H1 (cell line): ENCODE results near the gene ASH1L. TPM values are rescaled to one million over a fixed set of nuclear protein-coding genes. Genes with fewer than 3 reads are reported as not detected.
"Not testable (repeated sequence)": the region's sequence is repeated elsewhere in the genome, so short reads cannot be mapped to it uniquely, and the experiment has no call there.

ENCODE experiments used
- CTCF ChIA-PET: fragments of 300-600 bp; sonication (Branson Sonifier 250); formaldehyde crosslinking; loops from one replicate; lab custom pipeline; 2021; ENCODE audit not compliant: partially characterized antibody; lab: Charles Lee
- POLR2A ChIA-PET: fragments of 300-600 bp; sonication (Branson Sonifier 250); formaldehyde crosslinking; loops from one replicate; lab custom pipeline; 2021; ENCODE audit warnings: inconsistent platforms; ENCODE audit not compliant: partially characterized antibody; lab: Charles Lee
- DNase-seq, 2 experiments: peaks; one replicate each; pipeline versions ENCODE4 v3.0.0 to v3.0.0-alpha.2; 2010 to 2022; ENCODE audit warnings: low spot score in 2 of 2, low read depth in 1 of 2, mixed read lengths in 1 of 2
- FAIRE-seq: peaks from 2 replicates; lab custom pipeline; 2011; peaks lifted over from hg19 to GRCh38; lab: Jason Lieb, UNC
- H2AFZ ChIP-seq: 2 replicates; pipeline ENCODE4 v1.8.1; 2012; ENCODE audit warnings: low read length, inconsistent platforms
- H2AK5ac ChIP-seq: 2 replicates; pipeline ENCODE4 v1.6.1; 2013; ENCODE audit warnings: low read depth, low read length
- H2BK120ac ChIP-seq: replicated peaks from 2 replicates; pipeline ENCODE3; 2013; ENCODE audit warnings: low read depth, low read length, inconsistent platforms
- H2BK12ac ChIP-seq: 2 replicates; pipeline ENCODE4 v1.6.1; 2013; ENCODE audit warnings: low read depth, low read length
- H2BK15ac ChIP-seq: 2 replicates; pipeline ENCODE4 v1.6.1; 2013; ENCODE audit warnings: low read length
- H2BK20ac ChIP-seq: 2 replicates; pipeline ENCODE4 v1.6.1; 2013; ENCODE audit warnings: low read length
- H2BK5ac ChIP-seq: 2 replicates; pipeline ENCODE4 v1.6.1; 2013; ENCODE audit warnings: low read depth, low read length
- H3K14ac ChIP-seq: 2 replicates; pipeline ENCODE4 v1.6.1; 2013; ENCODE audit warnings: inconsistent platforms; ENCODE audit not compliant: insufficient read length
- H3K18ac ChIP-seq: 2 replicates; pipeline ENCODE4 v1.6.1; 2013; ENCODE audit warnings: low read length; ENCODE audit errors: extremely low read depth
- H3K23ac ChIP-seq: 2 replicates; pipeline ENCODE4 v1.6.1; 2013; ENCODE audit warnings: inconsistent platforms; ENCODE audit not compliant: insufficient read length
- H3K23me2 ChIP-seq: 2 replicates; pipeline ENCODE4 v1.6.1; 2013; ENCODE audit warnings: low read depth, low read length
- H3K27ac ChIP-seq: 2 replicates; pipeline ENCODE4 v1.6.1; 2011; ENCODE audit warnings: low read depth, low read length, inconsistent platforms
- H3K27me3 ChIP-seq, 4 experiments: replicated peaks in 1 of 4; 1 replicate in 1 of 4; 2 replicates in 3 of 4; pipeline versions ENCODE4 v1.6.1 to v1.8.1; 2011 to 2013; ENCODE audit warnings: low read length in 3 of 4, mild to moderate bottlenecking in 3 of 4, inconsistent platforms in 2 of 4, mixed read lengths in 2 of 4, moderate library complexity in 1 of 4; ENCODE audit not compliant: control insufficient read depth in 3 of 4, insufficient read depth in 3 of 4; ENCODE audit errors: extremely low read depth in 1 of 4
- H3K36me3 ChIP-seq, 4 experiments: 2 replicates each; pipeline versions ENCODE4 v1.6.1 to v1.8.1; 2011 to 2013; ENCODE audit warnings: mild to moderate bottlenecking in 4 of 4, low read length in 3 of 4, moderate library complexity in 2 of 4, control low read depth in 1 of 4, inconsistent platforms in 1 of 4; ENCODE audit not compliant: insufficient read depth in 4 of 4, control insufficient read depth in 2 of 4
- H3K4ac ChIP-seq: replicated peaks from 2 replicates; pipeline ENCODE3; 2013; ENCODE audit warnings: low read length, low read depth, mixed read lengths, inconsistent platforms; ENCODE audit not compliant: insufficient read length
- H3K4me1 ChIP-seq, 4 experiments: replicated peaks in 1 of 4; 1 replicate in 1 of 4; 2 replicates in 3 of 4; pipeline versions ENCODE4 v1.6.1 to v1.8.1; 2011 to 2013; ENCODE audit warnings: low read length in 3 of 4, inconsistent platforms in 2 of 4, mixed read lengths in 1 of 4; ENCODE audit not compliant: insufficient read depth in 4 of 4, control insufficient read depth in 3 of 4
- H3K4me2 ChIP-seq, 2 experiments: 2 replicates each; pipeline versions ENCODE4 v1.6.1 to v1.8.1; 2011 to 2013; ENCODE audit warnings: low read depth in 2 of 2, low read length in 2 of 2, control low read depth in 1 of 2, inconsistent platforms in 1 of 2, mild to moderate bottlenecking in 1 of 2; ENCODE audit not compliant: insufficient read depth in 1 of 2
- H3K4me3 ChIP-seq, 4 experiments: fragments of 200-600, 300-600 bp in 1 of 4; sonication (generic), shearing (Covaris generic), sonication (Bioruptor Twin) in 1 of 4; 2 replicates each; pipeline versions ENCODE4 v1.5.1 to v1.8.1; 2011 to 2016; ENCODE audit warnings: low read length in 4 of 4, low read depth in 3 of 4, control low read depth in 2 of 4, inconsistent platforms in 2 of 4, mild to moderate bottlenecking in 2 of 4, mixed read lengths in 1 of 4, moderate library complexity in 1 of 4; ENCODE audit not compliant: insufficient read depth in 2 of 4; ENCODE audit errors: extremely low read depth in 1 of 4
- H3K56ac ChIP-seq: replicated peaks from 2 replicates; pipeline ENCODE3; 2013; ENCODE audit warnings: low read depth, mild to moderate bottlenecking, mixed read lengths, low read length, inconsistent platforms; ENCODE audit not compliant: insufficient read length
- H3K79me1 ChIP-seq: 2 replicates; pipeline ENCODE4 v1.6.1; 2013; ENCODE audit warnings: low read depth, low read length, control low read depth
- H3K79me2 ChIP-seq, 2 experiments: 2 replicates each; pipeline versions ENCODE4 v1.6.1 to v1.8.1; 2012 to 2013; ENCODE audit warnings: low read length in 2 of 2, mild to moderate bottlenecking in 2 of 2, inconsistent platforms in 1 of 2; ENCODE audit not compliant: insufficient read depth in 2 of 2, control insufficient read depth in 1 of 2
- H3K9ac ChIP-seq, 4 experiments: replicated peaks in 1 of 4; 1 replicate in 1 of 4; 2 replicates in 3 of 4; pipeline versions ENCODE4 v1.6.1 to v1.8.1; 2011 to 2013; ENCODE audit warnings: low read depth in 3 of 4, low read length in 3 of 4, control low read depth in 2 of 4, mild to moderate bottlenecking in 2 of 4, moderate library complexity in 2 of 4, inconsistent platforms in 1 of 4; ENCODE audit errors: extremely low read depth in 1 of 4
- H3K9me3 ChIP-seq, 2 experiments: 2 replicates each; pipeline versions ENCODE4 v1.6.1 to v1.8.1; 2012 to 2013; ENCODE audit warnings: mild to moderate bottlenecking in 2 of 2, moderate library complexity in 2 of 2, control low read depth in 1 of 2, inconsistent platforms in 1 of 2, low read depth in 1 of 2, low read length in 1 of 2, mixed read lengths in 1 of 2; ENCODE audit not compliant: insufficient read depth in 2 of 2
- H4K20me1 ChIP-seq, 2 experiments: replicated peaks in 1 of 2; 2 replicates each; pipeline versions ENCODE3 to v1.8.1; 2011 to 2013; ENCODE audit warnings: inconsistent platforms in 2 of 2, low read length in 2 of 2, mild to moderate bottlenecking in 1 of 2; ENCODE audit not compliant: insufficient read depth in 2 of 2, control insufficient read depth in 1 of 2
- H4K5ac ChIP-seq: 2 replicates; pipeline ENCODE4 v1.6.1; 2013; ENCODE audit warnings: low read length, low read depth, mixed read lengths, inconsistent platforms; ENCODE audit not compliant: insufficient read length
- H4K8ac ChIP-seq: 2 replicates; pipeline ENCODE4 v1.8.0; 2013; ENCODE audit warnings: mild to moderate bottlenecking, moderate library complexity, low read length, inconsistent platforms; ENCODE audit not compliant: insufficient read depth; ENCODE audit errors: extremely low read depth
- H4K91ac ChIP-seq: replicated peaks from 2 replicates; pipeline ENCODE3; 2013; ENCODE audit warnings: low read length, mixed read lengths, inconsistent platforms; ENCODE audit not compliant: insufficient read length
- WGBS, 2 experiments: shearing (Covaris generic) in 1 of 2; methylation state at CpG; one replicate each; pipeline versions ENCODE4 v1.1.6 to v1.1.7; 2013 to 2015; ENCODE audit warnings: low lambda C conversion rate in 2 of 2, mixed read lengths in 2 of 2, inconsistent platforms in 1 of 2, low coverage in 1 of 2, missing lambda C conversion rate in 1 of 2; ENCODE audit not compliant: insufficient replicate concordance in 2 of 2, insufficient coverage in 1 of 2, insufficient read length in 1 of 2; ENCODE audit errors: extremely low coverage in 1 of 2, missing lambda C conversion rate in 1 of 2; 5-methylcytosine and 5-hydroxymethylcytosine counted together
- polyA plus RNA-seq, 7 experiments: library from polyadenylated mRNA; depleted of rRNA in 3 of 7; stranded (reverse) in 5 of 7; unstranded in 2 of 7; fragments of >200 nt in 5 of 7; fragments of 200-250 nt in 2 of 7; gene quantifications; 1 replicate in 5 of 7; 2 replicates in 1 of 7; 4 replicates in 1 of 7; pipeline versions ENCODE4 v1.2.1 to v1.2.3, GENCODE V29; 2011 to 2013; ENCODE audit warnings: missing spikeins in 2 of 7, mixed read lengths in 2 of 7
- total RNA-seq: library from RNA; stranded (reverse); fragmentation: NEBNext Ultra II Directional; extraction: Animal tissue kit (Norgen Biotek cat#: 25700); gene quantifications from 2 replicates; pipeline ENCODE4 v1.2.1, GENCODE V29; 2021

The ASH1L gene
- total and polyA plus RNA-seq, 2 of the 8 experiments (the other 6 are each of a cell fraction or from before 2014, with no cell fraction given), result 7.5 to 27.6 TPM

GRCh38 chr1:155433128-155433830 lies 129.3 kb downstream of the ASH1L start:
- H4K91ac ChIP-seq, POLR2A ChIA-PET, FAIRE-seq, H3K4me3 ChIP-seq, H4K20me1 ChIP-seq, H3K23ac ChIP-seq, H2AK5ac ChIP-seq, H3K4me2 ChIP-seq, H4K8ac ChIP-seq, H3K4me1 ChIP-seq, H3K79me2 ChIP-seq, H2BK20ac ChIP-seq, H3K23me2 ChIP-seq, H3K9ac ChIP-seq, H3K27ac ChIP-seq, DNase-seq, H3K14ac ChIP-seq, H3K9me3 ChIP-seq, H2BK15ac ChIP-seq, H2BK120ac ChIP-seq, H3K56ac ChIP-seq, H3K27me3 ChIP-seq, H2BK12ac ChIP-seq, H2AFZ ChIP-seq, H3K4ac ChIP-seq, H4K5ac ChIP-seq, H3K79me1 ChIP-seq, H3K18ac ChIP-seq, H2BK5ac ChIP-seq: not testable (repeated sequence)
- CTCF ChIA-PET, result interaction anchor here (0.7 to 1.0 kb wide), 3 partner anchors 10 to 183 kb away, joined by 3 read pairs; no protein-coding TSS in a partner anchor
- 92% methylated on average over 19 of the region's 23 CpGs; no CpG with 5 or more reads in 1 of the 2 experiments for WGBS, 2 experiments
- H3K36me3 ChIP-seq, result peaks cover 0 to 17% (median 5%) of the 10 kb centered on the region in 4 experiments; a peak in 3 of 8 replicates
